Measurements from ENCODE around the gene EIF4H.

DNA sequence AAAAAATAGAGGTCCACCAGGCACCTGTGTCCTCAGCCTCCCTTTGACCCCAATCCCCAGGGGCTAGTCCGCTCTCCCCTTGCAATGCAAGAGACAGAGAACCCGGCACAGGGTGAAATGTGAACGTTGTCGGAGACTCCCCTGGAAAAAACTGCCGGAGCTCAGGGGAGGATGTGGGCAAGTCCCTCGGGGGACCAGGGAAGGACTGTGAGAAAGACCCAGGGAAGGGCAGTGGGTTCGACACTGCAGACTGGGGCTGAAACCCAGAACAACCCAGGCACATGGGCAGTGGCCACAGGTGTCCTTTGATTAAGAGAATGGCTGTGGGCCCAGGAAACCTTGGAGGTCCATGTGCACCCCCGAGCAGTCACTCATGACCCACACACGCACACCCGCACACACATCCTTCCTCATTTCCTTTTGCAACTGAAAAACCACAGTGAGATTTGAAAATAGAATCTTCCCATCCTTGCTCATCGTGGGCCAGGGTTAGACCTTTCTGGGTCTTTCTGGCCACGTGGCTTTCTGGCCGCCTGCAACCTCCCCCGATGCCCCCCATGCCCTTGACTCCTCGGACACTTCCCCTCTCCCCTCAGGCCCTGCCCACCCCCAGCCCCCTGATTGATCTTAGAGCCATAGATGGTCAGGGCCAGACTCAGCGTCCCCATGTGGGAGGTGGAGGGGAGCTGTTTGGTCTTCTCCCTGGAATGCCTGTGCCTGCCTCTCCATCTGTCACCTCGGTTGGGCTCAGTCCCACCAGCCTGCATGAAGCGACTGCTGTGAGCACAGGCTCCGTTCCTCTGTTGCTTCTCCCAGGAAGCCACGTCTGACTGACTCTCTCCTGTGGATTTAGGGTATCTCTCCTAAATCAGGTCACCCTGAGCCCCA lies 43.5 kb downstream of the EIF4H start:
- TF ChIP-seq, protein P1, sequence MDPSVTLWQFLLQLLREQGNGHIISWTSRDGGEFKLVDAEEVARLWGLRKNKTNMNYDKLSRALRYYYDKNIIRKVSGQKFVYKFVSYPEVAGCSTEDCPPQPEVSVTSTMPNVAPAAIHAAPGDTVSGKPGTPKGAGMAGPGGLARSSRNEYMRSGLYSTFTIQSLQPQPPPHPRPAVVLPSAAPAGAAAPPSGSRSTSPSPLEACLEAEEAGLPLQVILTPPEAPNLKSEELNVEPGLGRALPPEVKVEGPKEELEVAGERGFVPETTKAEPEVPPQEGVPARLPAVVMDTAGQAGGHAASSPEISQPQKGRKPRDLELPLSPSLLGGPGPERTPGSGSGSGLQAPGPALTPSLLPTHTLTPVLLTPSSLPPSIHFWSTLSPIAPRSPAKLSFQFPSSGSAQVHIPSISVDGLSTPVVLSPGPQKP (IDR thresholded peaks at IDR 0.05; ENCODE audit: low read depth, low read length) = no peak
- TF ChIP-seq RFX5 (IDR thresholded peaks at IDR 0.05) (no peak), EP300 (IDR thresholded peaks at IDR 0.05) (no peak), ZC3H11A (IDR thresholded peaks at IDR 0.05) (no peak), ZFP36 (IDR thresholded peaks at IDR 0.05; ENCODE audit: borderline replicate concordance, partially characterized antibody) (no peak), POLR2AphosphoS2 (conservative IDR thresholded peaks at IDR 0.05; ENCODE audit: low read length) (no peak), PHF8 (IDR thresholded peaks at IDR 0.05; ENCODE audit: borderline replicate concordance, low read depth) (no peak), POLR2A (IDR thresholded peaks at IDR 0.05; ENCODE audit: low read length) (no peak), JUNB (IDR thresholded peaks at IDR 0.05) (no peak), ZSCAN20 (CRISPR knock-in tag; IDR thresholded peaks at IDR 0.05) (no peak)
- TF ChIP-seq, protein P2, sequence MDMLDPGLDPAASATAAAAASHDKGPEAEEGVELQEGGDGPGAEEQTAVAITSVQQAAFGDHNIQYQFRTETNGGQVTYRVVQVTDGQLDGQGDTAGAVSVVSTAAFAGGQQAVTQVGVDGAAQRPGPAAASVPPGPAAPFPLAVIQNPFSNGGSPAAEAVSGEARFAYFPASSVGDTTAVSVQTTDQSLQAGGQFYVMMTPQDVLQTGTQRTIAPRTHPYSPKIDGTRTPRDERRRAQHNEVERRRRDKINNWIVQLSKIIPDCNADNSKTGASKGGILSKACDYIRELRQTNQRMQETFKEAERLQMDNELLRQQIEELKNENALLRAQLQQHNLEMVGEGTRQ (IDR thresholded peaks at IDR 0.05) = no peak
- TF ChIP-seq, protein P3, sequence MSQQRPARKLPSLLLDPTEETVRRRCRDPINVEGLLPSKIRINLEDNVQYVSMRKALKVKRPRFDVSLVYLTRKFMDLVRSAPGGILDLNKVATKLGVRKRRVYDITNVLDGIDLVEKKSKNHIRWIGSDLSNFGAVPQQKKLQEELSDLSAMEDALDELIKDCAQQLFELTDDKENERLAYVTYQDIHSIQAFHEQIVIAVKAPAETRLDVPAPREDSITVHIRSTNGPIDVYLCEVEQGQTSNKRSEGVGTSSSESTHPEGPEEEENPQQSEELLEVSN (IDR thresholded peaks at IDR 0.05; ENCODE audit: borderline replicate concordance, low read depth) = no peak
- TF ChIP-seq, protein P4, sequence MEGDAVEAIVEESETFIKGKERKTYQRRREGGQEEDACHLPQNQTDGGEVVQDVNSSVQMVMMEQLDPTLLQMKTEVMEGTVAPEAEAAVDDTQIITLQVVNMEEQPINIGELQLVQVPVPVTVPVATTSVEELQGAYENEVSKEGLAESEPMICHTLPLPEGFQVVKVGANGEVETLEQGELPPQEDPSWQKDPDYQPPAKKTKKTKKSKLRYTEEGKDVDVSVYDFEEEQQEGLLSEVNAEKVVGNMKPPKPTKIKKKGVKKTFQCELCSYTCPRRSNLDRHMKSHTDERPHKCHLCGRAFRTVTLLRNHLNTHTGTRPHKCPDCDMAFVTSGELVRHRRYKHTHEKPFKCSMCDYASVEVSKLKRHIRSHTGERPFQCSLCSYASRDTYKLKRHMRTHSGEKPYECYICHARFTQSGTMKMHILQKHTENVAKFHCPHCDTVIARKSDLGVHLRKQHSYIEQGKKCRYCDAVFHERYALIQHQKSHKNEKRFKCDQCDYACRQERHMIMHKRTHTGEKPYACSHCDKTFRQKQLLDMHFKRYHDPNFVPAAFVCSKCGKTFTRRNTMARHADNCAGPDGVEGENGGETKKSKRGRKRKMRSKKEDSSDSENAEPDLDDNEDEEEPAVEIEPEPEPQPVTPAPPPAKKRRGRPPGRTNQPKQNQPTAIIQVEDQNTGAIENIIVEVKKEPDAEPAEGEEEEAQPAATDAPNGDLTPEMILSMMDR (IDR thresholded peaks at IDR 0.05) = no peak
- TF ChIP-seq, protein P5, sequence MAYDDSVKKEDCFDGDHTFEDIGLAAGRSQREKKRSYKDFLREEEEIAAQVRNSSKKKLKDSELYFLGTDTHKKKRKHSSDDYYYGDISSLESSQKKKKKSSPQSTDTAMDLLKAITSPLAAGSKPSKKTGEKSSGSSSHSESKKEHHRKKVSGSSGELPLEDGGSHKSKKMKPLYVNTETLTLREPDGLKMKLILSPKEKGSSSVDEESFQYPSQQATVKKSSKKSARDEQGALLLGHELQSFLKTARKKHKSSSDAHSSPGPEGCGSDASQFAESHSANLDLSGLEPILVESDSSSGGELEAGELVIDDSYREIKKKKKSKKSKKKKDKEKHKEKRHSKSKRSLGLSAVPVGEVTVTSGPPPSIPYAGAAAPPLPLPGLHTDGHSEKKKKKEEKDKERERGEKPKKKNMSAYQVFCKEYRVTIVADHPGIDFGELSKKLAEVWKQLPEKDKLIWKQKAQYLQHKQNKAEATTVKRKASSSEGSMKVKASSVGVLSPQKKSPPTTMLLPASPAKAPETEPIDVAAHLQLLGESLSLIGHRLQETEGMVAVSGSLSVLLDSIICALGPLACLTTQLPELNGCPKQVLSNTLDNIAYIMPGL (CRISPR knock-in tag; IDR thresholded peaks at IDR 0.05; ENCODE audit: borderline replicate concordance) = no peak
